ENCODE data around the gene ATRAID. TPM values are rescaled to one million over a fixed set of nuclear protein-coding genes. Genes with fewer than 3 reads are reported as not detected.
"Not testable (repeated sequence)": the region's sequence is repeated elsewhere in the genome, so short reads cannot be mapped to it uniquely, and the experiment has no call there.

The ATRAID gene
- total RNA-seq, 1 donor from 2014 or later, result 58.8 TPM

GRCh38 chr2:27171351-27171848 lies 40.4 kb upstream of the ATRAID start:
- Mint-ChIP-seq H3K4me1 (ENCODE audit: low read depth, unreplicated experiment) (no peaks in the 10 kb centered on the region), H3K4me3 (ENCODE audit: unreplicated experiment) (no peak overlapping the region), H3K36me3 (ENCODE audit: unreplicated experiment) (no peaks in the 10 kb centered on the region), H3K27me3 (ENCODE audit: unreplicated experiment) (peaks cover 2% of the 10 kb centered on the region), H3K9me3 (ENCODE audit: unreplicated experiment) (no peaks in the 10 kb centered on the region), H3K27ac (ENCODE audit: unreplicated experiment) (no peak overlapping the region)
- no peak for DNase-seq
- no peak for TF ChIP-seq CTCF (IDR thresholded peaks at IDR 0.05; ENCODE audit: partially characterized antibody, unreplicated experiment)

DNA sequence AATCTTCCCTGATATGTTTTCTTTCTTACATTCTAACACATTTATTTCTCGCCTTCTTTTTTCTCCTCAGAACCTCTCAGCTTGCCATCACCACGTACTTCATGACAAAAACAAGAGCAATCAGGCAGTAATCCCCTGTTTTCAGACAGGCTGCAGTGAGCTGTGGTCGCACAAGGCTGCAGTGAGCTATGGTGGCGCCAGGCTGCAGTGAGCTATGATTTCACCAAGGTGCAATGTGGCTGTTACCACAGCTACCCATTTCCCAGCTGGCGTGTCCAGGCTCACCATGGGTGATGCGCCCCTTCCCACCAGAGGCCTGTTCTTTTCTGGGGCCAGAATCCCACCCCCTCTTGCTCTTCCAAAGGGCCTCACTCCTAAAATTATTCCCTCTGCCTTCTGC lies 37.2 kb upstream of the ATRAID start:
- Mint-ChIP-seq H3K27me3 (ENCODE audit: unreplicated experiment) (peaks cover 5% of the 10 kb centered on the region), H3K9me3 (ENCODE audit: unreplicated experiment) (no peaks in the 10 kb centered on the region), H3K36me3 (ENCODE audit: unreplicated experiment) (no peaks in the 10 kb centered on the region), H3K4me3 (ENCODE audit: unreplicated experiment) (no peak overlapping the region), H3K27ac (ENCODE audit: unreplicated experiment) (no peak overlapping the region), H3K4me1 (ENCODE audit: low read depth, unreplicated experiment) (no peaks in the 10 kb centered on the region)
- no peak for TF ChIP-seq CTCF (IDR thresholded peaks at IDR 0.05; ENCODE audit: partially characterized antibody, unreplicated experiment)
- no peak for DNase-seq

DNA sequence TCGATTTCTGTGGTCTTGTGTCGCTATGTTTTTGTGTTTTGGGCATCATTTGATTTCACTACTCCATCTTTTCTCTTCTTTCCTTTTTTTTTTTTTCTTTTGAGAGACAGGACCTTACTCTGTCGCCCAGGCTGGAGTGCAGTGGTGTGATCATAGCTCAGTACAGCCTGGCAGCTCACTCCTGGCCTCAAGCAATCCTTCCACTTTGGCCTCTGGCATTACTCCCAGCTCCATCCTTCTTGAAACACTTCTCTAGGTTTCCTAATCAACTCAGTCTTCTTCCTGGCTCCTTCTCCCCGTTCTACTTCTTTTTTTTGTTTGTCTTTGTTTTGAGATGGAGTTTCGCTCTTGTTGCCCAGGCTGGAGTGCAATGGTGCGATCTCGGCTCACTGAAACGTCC lies 36.5 kb upstream of the ATRAID start:
- no peak overlapping the region for H3K27ac Mint-ChIP-seq (ENCODE audit: unreplicated experiment)
- H3K9me3 Mint-ChIP-seq (ENCODE audit: unreplicated experiment), result no peaks in the 10 kb centered on the region

GRCh38 chr2:27175781-27176180 lies 36.1 kb upstream of the ATRAID start:
- H3K4me1 Mint-ChIP-seq (ENCODE audit: low read depth, unreplicated experiment); DNase-seq; H3K27me3 Mint-ChIP-seq (ENCODE audit: unreplicated experiment); H3K36me3 Mint-ChIP-seq (ENCODE audit: unreplicated experiment); H3K9me3 Mint-ChIP-seq (ENCODE audit: unreplicated experiment); H3K27ac Mint-ChIP-seq (ENCODE audit: unreplicated experiment); H3K4me3 Mint-ChIP-seq (ENCODE audit: unreplicated experiment): not testable (repeated sequence)

More for the DNA sequence above, 36.5 kb upstream of the ATRAID start:
- peaks cover 5% of the 10 kb centered on the region for H3K27me3 Mint-ChIP-seq (ENCODE audit: unreplicated experiment)
- TF ChIP-seq CTCF (IDR thresholded peaks at IDR 0.05; ENCODE audit: partially characterized antibody, unreplicated experiment), result no peak
- no peaks in the 10 kb centered on the region for H3K4me1 Mint-ChIP-seq (ENCODE audit: low read depth, unreplicated experiment)
- no peaks in the 10 kb centered on the region for H3K36me3 Mint-ChIP-seq (ENCODE audit: unreplicated experiment)
- no peak overlapping the region for H3K4me3 Mint-ChIP-seq (ENCODE audit: unreplicated experiment)
- no peak for DNase-seq

DNA sequence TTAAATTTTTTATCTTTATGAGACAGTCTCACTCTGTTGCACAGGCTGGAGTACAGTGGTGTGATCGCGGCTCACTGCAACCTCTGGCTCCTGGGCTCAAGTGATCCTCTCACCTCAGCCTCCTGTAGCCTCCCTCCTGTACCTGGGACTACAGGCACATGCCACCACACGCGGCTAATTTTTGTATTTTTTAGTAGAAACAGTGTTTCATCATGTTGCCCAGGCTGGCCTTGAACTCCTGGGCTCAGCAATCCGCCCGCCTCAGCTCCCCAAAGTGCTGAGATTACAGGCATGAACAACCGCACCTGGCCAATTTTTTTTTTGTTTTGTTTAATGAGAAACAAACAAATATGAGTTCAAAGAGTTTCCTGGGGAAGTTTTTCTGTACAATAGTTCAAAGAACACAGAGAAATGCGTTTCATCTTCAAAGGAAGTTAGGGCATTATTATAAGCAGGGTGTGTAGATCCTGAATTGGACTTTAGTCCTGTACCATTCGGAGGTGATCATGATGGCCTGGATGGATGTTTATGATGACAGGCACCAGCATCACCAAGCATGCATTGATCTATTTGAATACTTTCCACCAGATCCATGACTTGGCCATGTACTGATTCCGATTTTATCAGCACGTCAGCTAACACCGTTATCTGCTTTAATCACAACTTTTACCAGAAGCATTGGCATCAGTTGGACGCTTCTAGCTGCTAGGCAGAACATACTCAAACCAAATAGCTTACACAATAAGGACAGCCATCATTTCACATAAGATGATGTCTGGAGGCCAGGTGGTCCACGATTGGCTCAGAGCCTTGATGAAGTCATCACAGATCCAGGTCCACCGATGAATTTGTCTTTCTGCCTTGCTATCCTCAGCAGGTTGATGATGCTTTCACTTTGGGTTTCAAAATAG lies 34.1 kb upstream of the ATRAID start:
- H3K4me3 Mint-ChIP-seq (ENCODE audit: unreplicated experiment), result no peak overlapping the region
- no peaks in the 10 kb centered on the region for H3K36me3 Mint-ChIP-seq (ENCODE audit: unreplicated experiment)
- H3K27ac Mint-ChIP-seq (ENCODE audit: unreplicated experiment), result no peak overlapping the region
- TF ChIP-seq CTCF (IDR thresholded peaks at IDR 0.05; ENCODE audit: partially characterized antibody, unreplicated experiment), result no peak
- no peak for DNase-seq
- H3K9me3 Mint-ChIP-seq (ENCODE audit: unreplicated experiment), result no peaks in the 10 kb centered on the region
- peaks cover 5% of the 10 kb centered on the region for H3K27me3 Mint-ChIP-seq (ENCODE audit: unreplicated experiment)
- H3K4me1 Mint-ChIP-seq (ENCODE audit: low read depth, unreplicated experiment), result no peaks in the 10 kb centered on the region
